CD4-positive, alpha-beta T cell treated with Interleukin-15 for 1 hour (primary cell): Measurements from ENCODE around the gene ADAP2.
"Not testable (repeated sequence)": the region's sequence is repeated elsewhere in the genome, so short reads cannot be mapped to it uniquely, and the experiment has no call there.

Experiments
- DNase-seq: peaks from one replicate; pipeline ENCODE4 v3.0.0-alpha.2; 2020

Gene ADAP2

DNA sequence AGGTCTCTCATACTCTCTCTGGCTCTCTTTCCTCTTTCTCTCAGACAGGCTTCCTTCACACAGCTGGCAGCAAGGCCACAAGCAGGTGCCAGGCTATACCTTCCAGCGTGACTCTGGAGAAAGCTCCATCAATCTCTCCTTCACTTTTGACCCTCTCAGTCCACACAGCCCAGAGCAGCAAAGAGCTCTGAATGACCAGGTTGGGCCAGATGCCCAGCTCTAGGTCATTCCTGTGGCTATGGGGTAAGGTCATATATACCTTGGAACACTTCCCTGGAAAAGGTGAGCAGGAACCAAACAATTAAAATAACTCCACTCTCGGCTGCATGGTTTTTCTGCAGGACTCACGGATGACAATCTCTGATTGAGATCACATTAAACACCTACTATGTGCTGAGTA is 8.8 kb downstream of the ADAP2 start:
- no peak for DNase-seq

DNA sequence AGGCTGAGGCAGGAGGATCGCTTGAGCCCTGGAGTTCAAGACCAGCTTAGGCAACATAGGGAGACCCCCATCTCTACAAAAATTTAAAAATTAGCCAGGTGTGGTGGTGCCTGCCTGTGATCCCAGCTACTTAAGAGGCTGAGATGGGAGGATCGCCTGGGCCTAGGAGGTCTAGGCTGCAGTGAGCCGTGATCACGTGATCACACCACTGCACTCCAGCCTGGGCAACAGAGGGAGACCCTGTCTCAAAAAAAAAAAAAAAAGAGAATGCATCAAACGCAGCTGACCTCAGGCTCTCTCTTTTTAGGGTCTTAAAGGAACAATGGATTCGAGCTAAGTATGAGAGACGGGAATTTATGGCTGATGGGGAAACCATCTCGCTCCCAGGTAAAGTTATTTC is 9.8 kb downstream of the ADAP2 start:
- DNase-seq, result not testable (repeated sequence)

- no peak for DNase-seq
Measured at GRCh38 chr17:30933966-30934365, 12.2 kb downstream of the ADAP2 start.

DNA sequence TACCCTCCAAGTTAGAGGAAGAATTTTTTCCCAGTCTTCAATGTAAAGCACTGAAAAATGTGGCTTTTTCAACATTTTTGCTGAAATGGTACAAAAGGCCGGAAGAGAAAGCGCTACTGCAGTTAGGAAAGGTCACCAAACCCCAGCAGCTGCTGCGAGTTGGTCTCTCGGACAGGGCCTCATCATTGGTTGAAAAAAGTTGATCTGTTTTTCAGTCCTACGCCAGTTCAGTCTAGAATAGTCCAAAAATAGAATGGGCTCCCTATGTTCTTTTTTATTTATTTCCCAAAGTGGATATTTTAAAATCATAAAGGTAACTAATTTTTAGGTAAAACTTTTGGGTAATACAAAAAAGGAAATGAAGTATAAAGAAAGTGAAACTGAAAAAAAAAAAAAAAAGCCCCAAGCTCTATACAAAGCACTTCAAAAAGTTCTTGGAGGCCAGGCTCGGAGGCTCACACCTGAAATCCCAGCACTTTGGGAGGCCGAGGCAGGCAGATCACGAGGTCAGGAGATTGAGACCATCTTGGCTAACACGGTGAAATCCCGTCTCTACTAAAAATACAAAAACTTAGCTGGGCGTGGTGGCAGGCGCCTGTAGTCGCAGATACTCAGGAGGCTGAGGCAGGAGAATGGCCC is 17.4 kb downstream of the ADAP2 start:
- no peak for DNase-seq

- no peak for DNase-seq
Measured at GRCh38 chr17:30942308-30943079, 20.7 kb downstream of the ADAP2 start.

GRCh38 chr17:30947796-30948195 is 26.1 kb downstream of the ADAP2 start:
- no peak for DNase-seq

DNA sequence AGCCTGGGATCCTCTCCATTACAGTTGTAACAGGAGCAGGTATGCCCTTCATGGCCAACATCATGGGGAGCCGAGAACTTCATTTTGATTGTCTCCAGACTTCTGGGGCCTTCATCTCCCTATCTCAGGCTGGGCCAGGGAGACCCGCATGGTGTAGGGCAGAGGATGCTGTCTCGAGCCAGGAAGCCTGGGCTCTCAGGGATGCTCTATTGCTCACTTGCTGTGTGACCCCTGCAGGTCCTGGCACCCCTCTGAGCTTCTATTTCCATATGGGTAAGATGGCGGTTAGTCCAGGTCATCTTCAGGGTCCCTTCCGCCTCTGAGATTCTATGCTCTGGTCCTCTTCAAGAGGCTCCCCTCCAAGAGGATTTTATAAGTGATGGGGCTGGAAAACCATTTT is 28.4 kb downstream of the ADAP2 start:
- no peak for DNase-seq

GRCh38 chr17:30950669-30951399 is 29.1 kb downstream of the ADAP2 start:
- DNase-seq, result peak; percentile 35

- peak; percentile 40 for DNase-seq
Measured at GRCh38 chr17:30952638-30953393, 31.1 kb downstream of the ADAP2 start.

GRCh38 chr17:30954046-30954830 is 32.5 kb downstream of the ADAP2 start:
- DNase-seq, result no peak

- no peak for DNase-seq
Measured at GRCh38 chr17:30956764-30957374, 35.1 kb downstream of the ADAP2 start.

DNA sequence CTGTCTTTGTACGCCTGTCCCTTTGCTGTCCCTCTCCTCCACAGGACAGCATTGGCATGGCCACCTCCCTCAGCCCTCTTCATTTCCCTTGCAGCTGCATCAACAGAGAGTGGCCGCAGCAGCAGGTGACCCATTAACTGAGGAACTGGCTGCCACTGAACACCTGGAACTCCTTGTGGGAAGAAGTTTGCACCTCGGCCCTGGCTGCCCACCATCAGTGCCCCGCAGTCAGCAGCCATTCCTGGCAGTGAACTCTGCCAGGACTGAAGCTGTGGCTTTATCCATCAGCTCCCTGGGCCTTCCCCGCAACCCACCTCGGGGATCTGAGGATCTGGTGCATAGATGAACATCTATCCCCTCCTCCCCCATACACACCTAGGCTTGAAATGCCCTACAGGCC is 36.0 kb downstream of the ADAP2 start:
- no peak for DNase-seq

GRCh38 chr17:30958187-30958586 is 36.4 kb downstream of the ADAP2 start:
- DNase-seq, result peak; percentile 51

- DNase-seq, result peak; percentile 47
Measured at GRCh38 chr17:30961209-30962188, 39.8 kb downstream of the ADAP2 start.

GRCh38 chr17:30964312-30964711 is 42.6 kb downstream of the ADAP2 start:
- DNase-seq, result not testable (repeated sequence)

DNA sequence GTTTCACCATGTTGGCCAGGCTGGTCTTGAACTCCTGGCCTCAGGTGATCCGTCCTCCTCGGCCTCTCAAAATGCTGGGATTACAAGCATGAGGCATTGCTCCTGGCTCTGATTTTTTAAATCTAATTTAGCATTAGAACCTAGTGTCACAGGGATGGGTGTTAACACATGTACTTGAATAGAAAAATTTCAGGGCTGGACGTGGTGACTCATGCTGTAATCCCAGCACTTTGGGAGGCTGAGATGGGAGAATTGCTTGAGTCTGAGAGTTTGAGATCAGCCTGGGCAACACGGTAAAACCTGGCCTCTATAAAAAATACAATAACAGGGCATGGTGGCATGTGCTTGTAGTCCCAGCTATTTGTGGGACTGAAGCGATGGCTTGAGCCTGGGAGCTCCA is 43.1 kb downstream of the ADAP2 start:
- no peak for DNase-seq

DNA sequence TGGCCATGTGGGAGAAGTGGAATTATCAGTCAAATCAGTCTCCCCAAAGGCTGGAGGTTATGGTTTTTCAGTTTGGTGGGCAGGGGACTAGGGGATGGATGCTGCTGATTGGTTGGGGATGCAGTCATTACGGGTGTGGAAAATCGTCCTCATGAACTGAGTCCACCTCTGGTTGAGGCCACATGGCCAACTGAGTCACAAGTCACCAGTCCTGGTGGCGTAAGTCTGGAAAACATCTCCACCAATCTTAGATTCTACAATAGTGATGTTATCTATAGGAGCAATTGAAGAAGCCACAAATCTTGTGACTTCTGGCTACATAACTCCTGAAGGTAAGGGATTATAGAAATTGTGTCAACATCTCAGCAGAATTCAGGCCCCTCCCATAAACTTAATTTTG is 43.9 kb downstream of the ADAP2 start:
- no peak for DNase-seq

GRCh38 chr17:30967911-30968310 is 46.2 kb downstream of the ADAP2 start:
- DNase-seq, result not testable (repeated sequence)

DNA sequence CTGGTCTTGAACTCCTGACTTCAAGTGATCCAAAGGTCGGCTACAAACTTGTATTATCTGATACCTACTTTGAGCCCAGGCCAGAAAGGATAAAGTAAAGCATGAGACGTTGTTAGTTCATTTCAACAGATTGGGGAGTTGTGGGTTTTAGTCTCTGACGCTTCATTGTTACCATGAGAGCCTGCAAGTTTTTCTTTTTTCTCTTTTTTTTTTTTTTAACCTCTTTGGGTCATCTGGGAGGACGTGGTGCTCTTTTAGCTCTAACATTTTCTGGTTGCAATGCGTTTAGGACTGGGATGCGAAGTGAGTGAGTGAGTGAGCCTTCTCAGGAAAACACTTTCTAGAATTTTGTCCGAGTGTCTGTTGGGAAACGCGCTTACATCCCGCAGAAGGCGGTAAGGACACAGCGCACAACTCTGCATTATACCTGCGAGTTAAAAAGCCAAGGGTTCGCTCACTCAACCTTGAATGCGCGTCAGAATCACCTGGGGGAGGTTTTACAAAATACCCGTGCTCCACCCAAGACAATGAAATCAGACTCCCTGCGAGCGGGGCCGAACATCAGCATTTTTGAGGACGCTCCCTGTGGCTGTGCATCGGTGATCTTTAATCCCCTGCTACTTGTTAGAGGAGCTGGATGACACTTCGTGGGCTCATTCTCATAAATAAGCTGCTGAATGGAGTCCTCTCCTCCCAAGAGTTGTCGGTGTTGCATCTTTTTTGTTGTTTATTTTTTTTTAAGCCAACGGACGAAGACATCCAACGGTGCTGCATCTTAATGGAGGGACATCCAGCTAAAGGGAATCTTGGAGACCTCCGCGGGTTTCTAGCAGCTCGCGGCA is 48.5 kb downstream of the ADAP2 start:
- peak; percentile 40 for DNase-seq
